H1 (cell line): ENCODE measurements around the gene PRKCZ. TPM values are rescaled to one million over a fixed set of nuclear protein-coding genes. Genes with fewer than 3 reads are reported as not detected.

Experiments
- BCL11A ChIP-seq, 2 experiments: IDR thresholded peaks; one replicate each; pipeline ENCODE4 v1.6.1; 2011; ENCODE audit warnings: low read depth in 2 of 2, low read length in 2 of 2, mild to moderate bottlenecking in 2 of 2
- CTBP2 ChIP-seq: IDR thresholded peaks from 2 replicates; pipeline ENCODE4 v1.7.0; 2011; ENCODE audit warnings: borderline replicate concordance, mild to moderate bottlenecking, moderate library complexity, mixed read lengths, low read length; ENCODE audit not compliant: insufficient read depth, insufficient read length
- JUN ChIP-seq: IDR thresholded peaks from 2 replicates; pipeline ENCODE4 v1.6.1; 2011; ENCODE audit warnings: low read depth, mild to moderate bottlenecking, improper control_type of control experiment, low read length
- KDM1A ChIP-seq: fragments of 200-600, 300-600 bp; sonication (generic); IDR thresholded peaks from 2 replicates; pipeline ENCODE4 v1.7.1; 2016; ENCODE audit warnings: mild to moderate bottlenecking, low read length, borderline replicate concordance
- NANOG ChIP-seq: IDR thresholded peaks from 2 replicates; pipeline ENCODE4 v1.6.1; 2011; ENCODE audit warnings: low read length, low read depth, mild to moderate bottlenecking, inconsistent platforms; ENCODE audit not compliant: insufficient read depth, poor library complexity, severe bottlenecking
- RFX5 ChIP-seq: IDR thresholded peaks from 2 replicates; pipeline ENCODE4 v1.6.1; 2011; ENCODE audit warnings: low read depth, low read length, improper control_type of control experiment, borderline replicate concordance
- polyA plus RNA-seq, 7 experiments: library from polyadenylated mRNA; depleted of rRNA in 3 of 7; stranded (reverse) in 5 of 7; unstranded in 2 of 7; fragments of >200 nt in 5 of 7; fragments of 200-250 nt in 2 of 7; gene quantifications; 1 replicate in 5 of 7; 2 replicates in 1 of 7; 4 replicates in 1 of 7; pipeline versions ENCODE4 v1.2.1 to v1.2.3, GENCODE V29; 2011 to 2013; ENCODE audit warnings: missing spikeins in 2 of 7, mixed read lengths in 2 of 7
- total RNA-seq: library from RNA; stranded (reverse); fragmentation: NEBNext Ultra II Directional; extraction: Animal tissue kit (Norgen Biotek cat#: 25700); gene quantifications from 2 replicates; pipeline ENCODE4 v1.2.1, GENCODE V29; 2021
- TF ChIP-seq, protein P1 (sequence below): IDR thresholded peaks from 2 replicates; pipeline ENCODE4 v1.6.1; 2012; ENCODE audit warnings: low read length, inconsistent platforms

The PRKCZ gene
- total and polyA plus RNA-seq, 2 of the 8 experiments (the other 6 are each of a cell fraction or from before 2014, with no cell fraction given): 37.4 to 45.1 TPM

DNA sequence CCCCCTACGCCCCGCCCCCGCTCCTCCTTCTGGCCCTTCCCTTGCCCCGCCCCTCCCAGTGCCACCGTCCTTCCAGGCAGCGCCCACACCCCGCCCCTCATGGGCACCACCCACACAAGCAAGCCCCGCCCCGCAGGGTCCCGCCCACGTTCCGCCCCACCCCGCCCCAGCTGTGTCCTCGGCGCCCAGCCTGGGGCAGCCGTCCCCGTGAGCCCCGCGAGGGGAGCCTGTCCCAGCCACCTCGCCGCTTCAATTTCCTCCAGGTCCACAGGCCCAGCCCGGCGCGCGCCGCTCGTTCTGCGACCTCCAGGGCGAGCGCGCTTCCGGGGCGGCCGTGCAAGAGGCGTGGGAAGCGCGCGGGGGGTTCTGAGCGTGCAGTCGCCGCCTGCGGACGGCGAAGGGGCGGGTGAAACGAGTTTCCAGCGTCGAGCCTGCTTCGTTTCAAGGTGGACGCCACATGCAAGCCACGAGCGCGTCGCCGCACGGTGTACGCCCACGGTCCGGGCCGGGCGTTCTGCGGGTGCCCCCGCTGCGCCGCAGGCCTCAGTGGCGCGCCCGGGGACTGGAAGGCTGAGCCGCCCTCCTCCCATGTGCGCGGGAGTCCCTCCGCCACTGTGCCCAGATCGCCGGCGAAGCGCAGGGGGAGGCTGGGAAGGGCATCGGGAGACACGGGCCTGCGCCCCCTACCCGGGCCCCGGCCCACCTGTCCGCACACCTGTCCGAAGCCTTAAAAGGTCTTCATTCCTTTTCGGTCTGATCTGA lies 155.2 kb downstream of the PRKCZ start (continued):
- no peak for TF ChIP-seq CTBP2
- no peak for TF ChIP-seq KDM1A
- no peak for TF ChIP-seq RFX5
- TF ChIP-seq NANOG: no peak
- TF ChIP-seq, protein P1, sequence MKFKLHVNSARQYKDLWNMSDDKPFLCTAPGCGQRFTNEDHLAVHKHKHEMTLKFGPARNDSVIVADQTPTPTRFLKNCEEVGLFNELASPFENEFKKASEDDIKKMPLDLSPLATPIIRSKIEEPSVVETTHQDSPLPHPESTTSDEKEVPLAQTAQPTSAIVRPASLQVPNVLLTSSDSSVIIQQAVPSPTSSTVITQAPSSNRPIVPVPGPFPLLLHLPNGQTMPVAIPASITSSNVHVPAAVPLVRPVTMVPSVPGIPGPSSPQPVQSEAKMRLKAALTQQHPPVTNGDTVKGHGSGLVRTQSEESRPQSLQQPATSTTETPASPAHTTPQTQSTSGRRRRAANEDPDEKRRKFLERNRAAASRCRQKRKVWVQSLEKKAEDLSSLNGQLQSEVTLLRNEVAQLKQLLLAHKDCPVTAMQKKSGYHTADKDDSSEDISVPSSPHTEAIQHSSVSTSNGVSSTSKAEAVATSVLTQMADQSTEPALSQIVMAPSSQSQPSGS: no peak
- TF ChIP-seq JUN: no peak
- no peak for TF ChIP-seq BCL11A (IDR thresholded peaks at IDR 0.05; ENCODE audit: low read depth in 2 of 2, low read length in 2 of 2)
